Large intestine (tissue), 3 donors: ENCODE data around the gene NDUFA3. TPM values are rescaled to one million over a fixed set of nuclear protein-coding genes. Genes with fewer than 3 reads are reported as not detected.
A peak's percentile ranks its signal among the peaks of the same experiment; 100 is the strongest.

Source experiments
- DNase-seq, 2 donors: peaks; one replicate each; pipeline versions ENCODE4 v3.0.0 to v3.0.0-alpha.2; 2013
- H3K27ac ChIP-seq: one replicate; pipeline ENCODE4 v1.5.1; 2013; ENCODE audit warnings: low read length
- H3K27me3 ChIP-seq: 2 replicates; pipeline ENCODE4 v1.6.1; 2013; ENCODE audit warnings: low read length; ENCODE audit not compliant: control insufficient read depth, insufficient read depth
- H3K36me3 ChIP-seq: 2 replicates; pipeline ENCODE4 v1.6.1; 2013; ENCODE audit warnings: low read length; ENCODE audit not compliant: control insufficient read depth, insufficient read depth
- H3K4me1 ChIP-seq: one replicate; pipeline ENCODE4 v1.6.1; 2013; ENCODE audit warnings: low read length; ENCODE audit not compliant: control insufficient read depth, insufficient read depth
- H3K4me3 ChIP-seq: one replicate; pipeline ENCODE4 v1.5.1; 2013; ENCODE audit warnings: low read length
- H3K9me3 ChIP-seq: one replicate; pipeline ENCODE4 v1.6.1; 2013; ENCODE audit warnings: mild to moderate bottlenecking, low read depth, low read length, moderate library complexity; ENCODE audit not compliant: control insufficient read depth
- WGBS: methylation state at CpG from one replicate; pipeline ENCODE4 v1.1.5; 2013; ENCODE audit warnings: low lambda C conversion rate; ENCODE audit not compliant: insufficient coverage; 5-methylcytosine and 5-hydroxymethylcytosine counted together
- polyA plus RNA-seq: library from polyadenylated mRNA; unstranded; fragments of 120-200 nt; gene quantifications from one replicate; pipeline ENCODE4 v1.2.1, GENCODE V29; 2013

The NDUFA3 gene
- polyA plus RNA-seq, 1 donor = 132 TPM

DNA sequence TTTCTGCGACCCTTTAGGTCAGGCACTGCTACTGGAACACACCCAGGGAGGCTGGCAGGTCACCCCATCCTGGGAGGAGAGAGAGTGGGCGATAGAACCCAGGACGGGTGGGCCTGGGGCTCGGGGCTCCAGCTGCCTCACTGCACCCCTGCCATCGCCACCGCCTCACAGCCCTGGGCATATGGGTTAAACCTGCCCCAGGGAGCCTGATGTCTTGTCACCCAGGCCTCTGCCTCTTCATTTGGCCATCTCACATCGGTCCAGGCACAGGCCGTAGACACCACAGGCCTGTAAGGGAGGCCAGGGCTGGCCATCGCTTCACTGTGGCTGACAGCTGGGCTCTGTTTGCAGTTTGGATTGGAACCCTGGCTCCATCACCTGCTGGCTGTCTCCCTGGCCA is 23.1 kb downstream of the NDUFA3 start:
- H3K36me3 ChIP-seq = peaks cover 78% of the 10 kb centered on the region
- H3K4me3 ChIP-seq = no peak overlapping the region

DNA sequence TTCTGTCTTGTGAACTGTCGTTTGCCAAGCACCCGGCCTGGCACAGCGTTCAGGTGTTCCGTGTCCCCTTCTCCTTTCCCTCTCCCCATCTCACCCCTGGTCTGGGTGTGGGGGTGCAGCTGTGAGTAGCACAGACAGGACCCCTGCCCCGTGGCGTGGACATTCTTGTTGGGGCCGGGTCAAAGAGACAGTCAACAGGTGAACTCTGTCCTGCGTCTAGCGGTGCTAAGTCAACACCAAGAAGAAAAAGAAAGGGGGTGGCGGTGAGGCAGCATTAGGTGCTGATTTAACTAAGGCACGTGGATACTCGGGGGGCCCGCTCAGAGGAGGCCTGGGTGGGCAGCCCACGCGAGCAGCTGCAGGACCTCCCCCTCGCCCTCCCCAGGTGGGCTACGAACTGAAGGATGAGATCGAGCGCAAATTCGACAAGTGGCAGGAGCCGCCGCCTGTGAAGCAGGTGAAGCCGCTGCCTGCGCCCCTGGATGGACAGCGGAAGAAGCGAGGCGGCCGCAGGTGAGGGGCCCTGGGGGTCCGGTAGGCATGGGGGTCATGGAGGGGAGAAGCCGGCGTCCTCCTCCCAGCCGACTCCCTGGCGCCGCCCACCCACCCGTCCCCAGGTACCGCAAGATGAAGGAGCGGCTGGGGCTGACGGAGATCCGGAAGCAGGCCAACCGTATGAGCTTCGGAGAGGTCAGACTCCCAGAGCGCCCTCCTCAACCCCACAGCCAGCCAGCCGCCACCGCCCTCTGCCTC is 25.2 kb downstream of the NDUFA3 start:
- no CpG with 5 or more reads among the region's 44 CpGs for WGBS

More for the DNA sequence above, 23.1 kb downstream of the NDUFA3 start:
- Histone ChIP-seq H3K9me3 (no peaks in the 10 kb centered on the region), H3K4me1 (no peaks in the 10 kb centered on the region), H3K27me3 (no peaks in the 10 kb centered on the region), H3K27ac (no peak overlapping the region)
- WGBS = no CpG with 5 or more reads among the region's 9 CpGs
- no peak for DNase-seq

DNA sequence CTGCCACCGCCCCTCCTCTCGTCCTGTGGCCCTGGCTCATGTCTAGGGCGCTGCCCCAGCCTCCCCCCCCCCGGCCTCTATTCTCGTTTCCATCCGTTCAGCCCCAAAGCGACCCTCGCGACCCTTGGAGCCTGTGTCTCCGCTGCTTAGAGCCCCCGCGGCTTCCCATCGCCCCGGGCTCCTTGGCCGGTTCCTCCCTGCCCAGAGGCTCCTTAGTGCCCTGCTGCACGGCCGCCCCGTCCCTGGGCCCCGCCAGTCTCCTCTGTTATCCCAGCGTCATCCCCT is 25.7 kb downstream of the NDUFA3 start:
- no peak for DNase-seq
- 100% methylated on average over 2 of the region's 20 CpGs for WGBS
- Histone ChIP-seq H3K27ac (no peak overlapping the region), H3K4me3 (no peak overlapping the region), H3K9me3 (no peaks in the 10 kb centered on the region), H3K4me1 (no peaks in the 10 kb centered on the region), H3K36me3 (peaks cover 69% of the 10 kb centered on the region), H3K27me3 (no peaks in the 10 kb centered on the region)

More for the DNA sequence above, 25.2 kb downstream of the NDUFA3 start:
- H3K4me1 ChIP-seq = no peaks in the 10 kb centered on the region
- H3K36me3 ChIP-seq = peaks cover 74% of the 10 kb centered on the region
- no peaks in the 10 kb centered on the region for H3K9me3 ChIP-seq
- H3K27ac ChIP-seq = no peak overlapping the region
- DNase-seq = no peak
- H3K4me3 ChIP-seq = no peak overlapping the region
- H3K27me3 ChIP-seq = no peaks in the 10 kb centered on the region

DNA sequence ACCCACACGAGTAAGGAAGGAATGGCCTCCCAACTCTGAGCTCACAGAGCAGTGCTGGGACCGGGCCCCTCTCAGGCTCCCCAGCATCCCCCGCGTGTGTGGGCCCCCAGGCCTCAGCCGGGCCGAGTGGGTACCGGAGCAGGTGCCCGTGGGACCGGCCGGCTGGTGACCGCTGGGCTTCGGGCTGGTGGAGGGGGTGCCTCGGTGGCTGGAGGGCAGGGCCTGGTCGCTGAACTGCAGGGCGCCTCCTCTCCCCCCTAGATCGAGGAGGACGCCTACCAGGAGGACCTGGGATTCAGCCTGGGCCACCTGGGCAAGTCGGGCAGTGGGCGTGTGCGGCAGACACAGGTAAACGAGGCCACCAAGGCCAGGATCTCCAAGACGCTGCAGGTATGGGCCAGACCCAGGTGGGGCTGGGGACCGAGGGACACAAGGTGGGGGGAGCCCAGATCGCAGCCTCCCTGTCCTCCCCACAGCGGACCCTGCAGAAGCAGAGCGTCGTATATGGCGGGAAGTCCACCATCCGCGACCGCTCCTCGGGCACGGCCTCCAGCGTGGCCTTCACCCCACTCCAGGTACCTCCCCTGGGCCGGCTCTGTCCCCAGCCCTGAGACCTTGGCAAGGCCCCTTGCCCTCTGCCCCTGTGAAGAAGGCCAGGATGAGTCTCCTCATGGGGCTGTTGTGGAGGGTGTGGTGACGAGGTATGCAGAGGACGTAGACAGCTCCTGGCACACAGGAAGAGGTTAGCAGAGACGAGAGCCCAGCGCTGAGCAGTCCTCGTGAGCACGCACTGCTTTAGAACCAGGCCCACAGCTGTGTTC is 26.4 kb downstream of the NDUFA3 start:
- Histone ChIP-seq H3K9me3 (no peaks in the 10 kb centered on the region), H3K4me1 (no peaks in the 10 kb centered on the region), H3K36me3 (peaks cover 63% of the 10 kb centered on the region), H3K27ac (no peak overlapping the region), H3K4me3 (no peak overlapping the region), H3K27me3 (no peaks in the 10 kb centered on the region)
- DNase-seq = no peak
- WGBS = no CpG with 5 or more reads among the region's 41 CpGs

DNA sequence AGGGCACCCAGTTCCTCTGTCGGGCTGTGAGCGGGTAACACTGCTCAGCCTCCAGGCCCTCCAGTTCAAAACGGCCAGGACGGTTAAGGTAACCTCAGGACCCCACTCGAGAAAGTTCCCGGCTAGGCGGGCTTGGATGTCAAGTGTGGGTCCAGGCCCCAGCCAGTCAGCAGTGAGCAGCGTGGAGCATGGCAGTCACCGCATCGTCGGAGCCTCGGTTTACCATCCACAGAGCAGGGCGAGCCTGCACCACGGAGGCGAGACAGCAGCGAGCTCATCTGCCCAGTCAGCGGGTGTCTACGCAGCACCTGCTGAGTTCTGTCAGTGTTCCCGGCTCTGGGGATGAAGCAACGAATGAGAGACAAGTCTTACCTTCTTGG is 27.0 kb downstream of the NDUFA3 start:
- H3K4me3 ChIP-seq = no peak overlapping the region
- no peaks in the 10 kb centered on the region for H3K9me3 ChIP-seq
- H3K36me3 ChIP-seq = peaks cover 57% of the 10 kb centered on the region
- no peak for DNase-seq
- no peaks in the 10 kb centered on the region for H3K27me3 ChIP-seq
- H3K27ac ChIP-seq = no peak overlapping the region
- no peaks in the 10 kb centered on the region for H3K4me1 ChIP-seq
- no CpG with 5 or more reads among the region's 20 CpGs for WGBS

DNA sequence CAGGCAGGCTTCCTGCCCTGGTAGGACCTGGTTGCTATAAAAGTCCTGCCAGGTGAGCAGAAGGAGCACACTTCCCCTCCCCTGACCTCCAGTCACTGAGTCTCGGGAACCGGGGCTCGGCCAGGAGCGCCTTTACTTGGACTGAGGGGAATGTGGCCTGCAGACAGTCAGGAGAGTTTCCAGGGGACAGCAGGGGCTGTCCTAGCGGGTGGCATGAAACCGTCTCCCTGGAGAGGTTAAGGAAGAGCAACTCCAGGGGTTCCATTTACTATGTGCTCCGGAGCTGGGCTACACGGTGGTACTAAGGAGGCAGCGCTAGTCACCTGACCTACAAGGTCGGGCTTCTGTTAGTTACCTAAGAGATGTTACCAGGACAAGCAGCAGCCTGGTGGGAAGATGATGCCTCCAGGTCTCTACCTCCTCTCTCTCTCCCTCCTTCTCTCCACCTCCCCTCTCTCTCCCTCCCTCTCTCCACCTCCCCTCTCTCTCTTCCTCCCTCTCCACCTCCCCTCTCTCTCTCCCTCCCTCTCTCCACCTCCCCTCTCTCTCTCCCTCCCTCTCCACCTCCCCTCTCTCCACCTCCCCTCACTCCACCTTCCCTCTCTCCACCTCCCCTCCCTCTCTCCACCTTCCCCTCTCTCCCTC is 30.8 kb downstream of the NDUFA3 start:
- WGBS = no CpG with 5 or more reads among the region's 10 CpGs

DNA sequence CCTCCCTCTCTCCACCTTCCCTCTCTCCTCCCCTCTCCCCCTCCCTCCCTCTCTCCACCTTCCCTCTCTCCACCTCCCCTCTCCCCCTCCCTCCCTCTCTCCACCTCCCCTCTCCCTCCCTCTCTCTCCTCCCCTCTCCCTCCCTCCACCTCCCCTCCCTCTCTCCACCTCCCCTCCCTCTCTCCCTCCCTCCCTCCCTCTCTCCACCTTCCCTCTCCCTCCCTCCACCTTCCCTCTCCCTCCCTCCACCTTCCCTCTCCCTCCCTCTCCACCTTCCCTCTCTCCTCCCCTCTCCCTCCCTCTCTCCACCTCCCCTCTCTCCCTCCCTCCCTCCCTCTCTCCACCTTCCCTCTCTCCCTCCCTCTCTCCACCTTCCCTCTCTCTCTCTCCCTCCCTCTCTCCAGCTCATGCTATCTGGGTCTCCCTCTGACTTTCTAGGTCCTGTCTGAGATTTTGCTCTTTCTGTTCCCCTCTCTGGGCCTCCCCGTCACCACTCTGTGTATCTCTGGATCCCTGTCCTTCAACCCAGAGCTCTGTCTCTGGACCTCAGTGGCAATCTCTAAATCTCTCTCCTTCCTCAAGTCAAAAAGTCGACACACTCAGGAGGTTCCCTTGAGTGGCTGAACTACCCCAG is 31.4 kb downstream of the NDUFA3 start:
- no CpG with 5 or more reads among the region's 2 CpGs for WGBS
- DNase-seq = no peak
- H3K27ac ChIP-seq = no peak overlapping the region
- H3K4me3 ChIP-seq = no peak overlapping the region
- peaks cover 7% of the 10 kb centered on the region for H3K4me1 ChIP-seq
- H3K27me3 ChIP-seq = no peaks in the 10 kb centered on the region
- no peaks in the 10 kb centered on the region for H3K9me3 ChIP-seq
- H3K36me3 ChIP-seq = peaks cover 24% of the 10 kb centered on the region

More for the DNA sequence above, 30.8 kb downstream of the NDUFA3 start:
- Histone ChIP-seq H3K4me1 (peaks cover 6% of the 10 kb centered on the region), H3K4me3 (no peak overlapping the region), H3K36me3 (peaks cover 28% of the 10 kb centered on the region), H3K9me3 (no peaks in the 10 kb centered on the region), H3K27me3 (no peaks in the 10 kb centered on the region), H3K27ac (no peak overlapping the region)
- DNase-seq = peak; percentile 42 to 62

DNA sequence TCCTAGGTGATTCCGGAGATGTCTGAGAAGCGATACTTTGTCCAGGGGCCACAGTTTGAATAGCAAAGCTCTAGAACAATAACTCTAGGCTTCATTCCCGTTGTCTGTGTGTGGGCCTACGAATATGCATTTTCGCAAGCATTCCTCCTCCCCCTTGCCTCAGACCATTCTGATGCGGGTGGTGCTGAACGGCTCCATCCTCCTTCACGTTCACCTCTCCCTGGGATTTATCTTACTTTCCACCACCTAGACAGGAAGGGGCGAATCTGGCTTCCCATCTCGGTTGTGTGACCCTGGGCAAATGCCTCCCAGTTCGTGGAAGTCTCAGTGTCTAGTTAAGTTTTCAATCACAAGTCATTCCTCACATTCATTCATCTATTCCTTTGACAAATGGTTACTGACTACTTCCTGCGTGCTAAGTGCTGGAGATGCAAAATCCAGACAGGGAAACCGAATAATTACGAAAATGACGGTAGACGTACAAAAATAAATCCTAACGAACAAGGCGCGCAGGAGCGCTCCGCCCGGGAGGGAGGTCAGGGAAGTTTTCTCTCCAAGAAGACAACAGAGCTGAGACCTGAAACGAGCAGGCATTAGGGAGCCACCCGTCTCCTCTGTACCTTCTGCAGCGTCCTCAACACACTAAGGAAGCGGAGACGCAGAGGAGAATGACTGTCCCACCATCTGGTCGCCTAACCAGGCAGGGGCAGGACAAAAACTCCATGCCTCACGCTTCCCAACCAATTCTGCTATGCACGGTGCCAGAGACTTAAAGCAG is 33.6 kb downstream of the NDUFA3 start:
- no peaks in the 10 kb centered on the region for H3K9me3 ChIP-seq
- H3K27ac ChIP-seq = peak overlapping the region; percentile 16
- DNase-seq = peak in 1 of 2 donors; percentile 40
- no peaks in the 10 kb centered on the region for H3K27me3 ChIP-seq
- H3K4me1 ChIP-seq = peaks cover 20% of the 10 kb centered on the region
- H3K36me3 ChIP-seq = peaks cover 26% of the 10 kb centered on the region
- WGBS = 0% methylated on average over 2 of the region's 30 CpGs
- H3K4me3 ChIP-seq = peak overlapping the region; percentile 41

DNA sequence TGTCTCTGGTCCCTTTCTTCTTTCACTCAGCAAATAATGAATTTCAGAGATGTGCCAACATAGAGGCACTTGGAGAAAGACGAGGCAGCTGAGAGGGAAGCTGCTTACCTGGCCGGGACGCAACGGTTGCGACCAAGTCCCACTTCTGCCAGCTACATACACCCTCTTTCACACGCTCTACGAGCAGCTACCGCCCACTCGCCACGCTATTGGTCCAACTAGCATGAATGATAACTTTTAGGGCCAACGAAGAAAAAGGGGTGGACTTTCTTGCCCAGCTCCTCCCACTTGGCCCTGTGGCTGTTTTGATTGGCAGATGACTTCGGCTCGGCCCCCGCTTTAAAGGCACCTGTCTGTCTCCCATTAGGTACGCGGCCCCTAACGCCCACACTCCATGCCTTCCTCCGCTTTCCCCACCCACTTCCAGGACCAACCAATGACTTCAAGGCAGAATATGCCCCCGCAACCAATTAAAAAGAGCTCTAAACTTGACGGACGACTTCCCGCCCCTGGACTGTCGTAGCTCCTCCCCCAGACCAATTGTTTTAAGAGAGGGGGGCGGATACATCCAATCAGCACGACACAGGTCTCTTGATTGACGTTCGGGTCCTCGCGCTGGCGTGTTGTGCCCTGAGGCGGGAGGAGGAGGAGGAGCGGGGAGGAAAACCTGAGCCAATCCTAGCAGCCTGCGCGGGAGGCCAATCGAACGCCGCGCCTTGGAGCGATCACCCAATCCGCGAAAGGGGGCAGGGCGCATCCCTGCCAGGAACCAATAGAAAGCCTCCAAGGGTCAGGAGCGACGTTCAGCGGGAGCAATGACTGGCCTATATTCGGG is 34.4 kb downstream of the NDUFA3 start:
- H3K27ac ChIP-seq = peak overlapping the region; percentile 63
- no peaks in the 10 kb centered on the region for H3K27me3 ChIP-seq
- H3K4me3 ChIP-seq = peak overlapping the region; percentile 72
- no peaks in the 10 kb centered on the region for H3K9me3 ChIP-seq
- H3K36me3 ChIP-seq = peaks cover 23% of the 10 kb centered on the region
- no CpG with 5 or more reads among the region's 46 CpGs for WGBS
- H3K4me1 ChIP-seq = peaks cover 25% of the 10 kb centered on the region
- peak; percentile 100 for DNase-seq
